ENCODE results near the gene PHACTR4. TPM values are rescaled to one million over a fixed set of nuclear protein-coding genes. Genes with fewer than 3 reads are reported as not detected.

PHACTR4 gene
- total and polyA plus RNA-seq, 2 of the 13 experiments (the other 11 are each of a cell fraction or from before 2014, with no cell fraction given) = 13.9 to 17.1 TPM

DNA sequence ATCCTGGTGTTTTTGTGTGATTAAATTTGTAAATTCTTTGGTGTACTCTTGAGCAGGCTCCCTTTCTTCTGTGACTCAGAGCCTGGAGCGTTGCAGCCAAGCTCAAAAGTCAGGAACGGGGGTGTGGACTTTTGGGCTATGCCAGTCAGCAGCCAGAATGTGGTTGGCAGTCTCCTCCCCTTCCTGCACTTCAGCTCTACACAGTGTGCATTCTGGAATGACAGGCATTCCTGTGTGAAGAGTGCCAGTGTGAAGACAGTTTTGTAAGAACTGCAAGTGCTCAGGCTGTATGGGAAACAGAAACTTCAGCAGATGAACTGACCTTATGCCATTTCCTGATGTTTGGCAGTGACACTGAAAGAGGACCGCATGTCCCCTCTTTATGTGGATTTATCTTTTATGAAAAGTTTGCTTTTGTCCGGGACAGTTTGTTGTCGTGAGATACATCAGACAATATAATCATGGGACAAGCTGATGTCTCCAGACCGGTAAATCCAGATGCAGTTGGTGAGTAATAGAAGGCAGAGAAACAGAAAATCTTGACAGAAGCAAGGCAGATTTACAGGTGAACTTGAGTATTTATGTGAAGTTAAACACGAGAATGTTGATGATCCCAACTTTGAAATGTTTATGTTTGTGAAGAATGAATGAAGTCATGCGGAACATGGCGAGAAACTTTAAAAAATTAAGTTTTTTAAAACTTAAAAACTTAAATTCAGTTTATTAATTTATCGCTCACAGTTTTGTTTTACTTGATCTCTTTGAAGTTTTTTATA lies 68.6 kb downstream of the PHACTR4 start (continued):
- TF ChIP-seq ZNF292 (CRISPR knock-in tag; IDR thresholded peaks at IDR 0.05; ENCODE audit: borderline replicate concordance, low read depth) (peak; percentile 96; the same call in 1 of the 2 replicates), ZSCAN20 (CRISPR knock-in tag; IDR thresholded peaks at IDR 0.05; ENCODE audit: borderline replicate concordance) (no peak), GFI1 (CRISPR knock-in tag; IDR thresholded peaks at IDR 0.05; ENCODE audit: borderline replicate concordance) (no peak), ZNF138 (CRISPR knock-in tag; IDR thresholded peaks at IDR 0.05; ENCODE audit: low read depth) (no peak), CCAR2 (optimal IDR thresholded peaks at IDR 0.05; ENCODE audit: low read depth, low read length) (no peak), ZNF484 (CRISPR knock-in tag; IDR thresholded peaks at IDR 0.05; ENCODE audit: borderline replicate concordance, low read depth) (no peak), NCOA2 (CRISPR knock-in tag; IDR thresholded peaks at IDR 0.05) (peak; percentile 14; the same call in 1 of the 2 replicates), SP5 (CRISPR knock-in tag; IDR thresholded peaks at IDR 0.05; ENCODE audit: borderline replicate concordance, low read depth) (peak; percentile 93), NFATC3 (CRISPR knock-in tag; IDR thresholded peaks at IDR 0.05) (no peak), GLI4 (CRISPR knock-in tag; IDR thresholded peaks at IDR 0.05; ENCODE audit: borderline replicate concordance) (no peak), SRY (CRISPR knock-in tag; IDR thresholded peaks at IDR 0.05) (no peak), ZNF547 (CRISPR knock-in tag; IDR thresholded peaks at IDR 0.05) (no peak), ZFY (CRISPR knock-in tag; IDR thresholded peaks at IDR 0.05) (no peak), ZNF598 (CRISPR knock-in tag; IDR thresholded peaks at IDR 0.05; ENCODE audit: borderline replicate concordance) (0 out of 2 replicates have a peak, but pooled peaks have one; percentile 27)
- TF ChIP-seq, protein P1, sequence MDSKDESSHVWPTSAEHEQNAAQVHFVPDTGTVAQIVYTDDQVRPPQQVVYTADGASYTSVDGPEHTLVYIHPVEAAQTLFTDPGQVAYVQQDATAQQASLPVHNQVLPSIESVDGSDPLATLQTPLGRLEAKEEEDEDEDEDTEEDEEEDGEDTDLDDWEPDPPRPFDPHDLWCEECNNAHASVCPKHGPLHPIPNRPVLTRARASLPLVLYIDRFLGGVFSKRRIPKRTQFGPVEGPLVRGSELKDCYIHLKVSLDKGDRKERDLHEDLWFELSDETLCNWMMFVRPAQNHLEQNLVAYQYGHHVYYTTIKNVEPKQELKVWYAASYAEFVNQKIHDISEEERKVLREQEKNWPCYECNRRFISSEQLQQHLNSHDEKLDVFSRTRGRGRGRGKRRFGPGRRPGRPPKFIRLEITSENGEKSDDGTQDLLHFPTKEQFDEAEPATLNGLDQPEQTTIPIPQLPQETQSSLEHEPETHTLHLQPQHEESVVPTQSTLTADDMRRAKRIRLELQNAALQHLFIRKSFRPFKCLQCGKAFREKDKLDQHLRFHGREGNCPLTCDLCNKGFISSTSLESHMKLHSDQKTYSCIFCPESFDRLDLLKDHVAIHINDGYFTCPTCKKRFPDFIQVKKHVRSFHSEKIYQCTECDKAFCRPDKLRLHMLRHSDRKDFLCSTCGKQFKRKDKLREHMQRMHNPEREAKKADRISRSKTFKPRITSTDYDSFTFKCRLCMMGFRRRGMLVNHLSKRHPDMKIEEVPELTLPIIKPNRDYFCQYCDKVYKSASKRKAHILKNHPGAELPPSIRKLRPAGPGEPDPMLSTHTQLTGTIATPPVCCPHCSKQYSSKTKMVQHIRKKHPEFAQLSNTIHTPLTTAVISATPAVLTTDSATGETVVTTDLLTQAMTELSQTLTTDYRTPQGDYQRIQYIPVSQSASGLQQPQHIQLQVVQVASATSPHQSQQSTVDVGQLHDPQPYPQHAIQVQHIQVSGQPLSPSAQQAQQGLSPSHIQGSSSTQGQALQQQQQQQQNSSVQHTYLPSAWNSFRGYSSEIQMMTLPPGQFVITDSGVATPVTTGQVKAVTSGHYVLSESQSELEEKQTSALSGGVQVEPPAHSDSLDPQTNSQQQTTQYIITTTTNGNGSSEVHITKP (CRISPR knock-in tag; IDR thresholded peaks at IDR 0.05; ENCODE audit: low read depth) = peak; percentile 62; the same call in 1 of the 2 replicates
- TF ChIP-seq, protein P2, sequence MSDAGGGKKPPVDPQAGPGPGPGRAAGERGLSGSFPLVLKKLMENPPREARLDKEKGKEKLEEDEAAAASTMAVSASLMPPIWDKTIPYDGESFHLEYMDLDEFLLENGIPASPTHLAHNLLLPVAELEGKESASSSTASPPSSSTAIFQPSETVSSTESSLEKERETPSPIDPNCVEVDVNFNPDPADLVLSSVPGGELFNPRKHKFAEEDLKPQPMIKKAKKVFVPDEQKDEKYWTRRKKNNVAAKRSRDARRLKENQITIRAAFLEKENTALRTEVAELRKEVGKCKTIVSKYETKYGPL (CRISPR knock-in tag; IDR thresholded peaks at IDR 0.05) = no peak
- TF ChIP-seq, protein P3, sequence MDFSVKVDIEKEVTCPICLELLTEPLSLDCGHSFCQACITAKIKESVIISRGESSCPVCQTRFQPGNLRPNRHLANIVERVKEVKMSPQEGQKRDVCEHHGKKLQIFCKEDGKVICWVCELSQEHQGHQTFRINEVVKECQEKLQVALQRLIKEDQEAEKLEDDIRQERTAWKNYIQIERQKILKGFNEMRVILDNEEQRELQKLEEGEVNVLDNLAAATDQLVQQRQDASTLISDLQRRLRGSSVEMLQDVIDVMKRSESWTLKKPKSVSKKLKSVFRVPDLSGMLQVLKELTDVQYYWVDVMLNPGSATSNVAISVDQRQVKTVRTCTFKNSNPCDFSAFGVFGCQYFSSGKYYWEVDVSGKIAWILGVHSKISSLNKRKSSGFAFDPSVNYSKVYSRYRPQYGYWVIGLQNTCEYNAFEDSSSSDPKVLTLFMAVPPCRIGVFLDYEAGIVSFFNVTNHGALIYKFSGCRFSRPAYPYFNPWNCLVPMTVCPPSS (IDR thresholded peaks at IDR 0.05) = no peak
- TF ChIP-seq, protein P4, sequence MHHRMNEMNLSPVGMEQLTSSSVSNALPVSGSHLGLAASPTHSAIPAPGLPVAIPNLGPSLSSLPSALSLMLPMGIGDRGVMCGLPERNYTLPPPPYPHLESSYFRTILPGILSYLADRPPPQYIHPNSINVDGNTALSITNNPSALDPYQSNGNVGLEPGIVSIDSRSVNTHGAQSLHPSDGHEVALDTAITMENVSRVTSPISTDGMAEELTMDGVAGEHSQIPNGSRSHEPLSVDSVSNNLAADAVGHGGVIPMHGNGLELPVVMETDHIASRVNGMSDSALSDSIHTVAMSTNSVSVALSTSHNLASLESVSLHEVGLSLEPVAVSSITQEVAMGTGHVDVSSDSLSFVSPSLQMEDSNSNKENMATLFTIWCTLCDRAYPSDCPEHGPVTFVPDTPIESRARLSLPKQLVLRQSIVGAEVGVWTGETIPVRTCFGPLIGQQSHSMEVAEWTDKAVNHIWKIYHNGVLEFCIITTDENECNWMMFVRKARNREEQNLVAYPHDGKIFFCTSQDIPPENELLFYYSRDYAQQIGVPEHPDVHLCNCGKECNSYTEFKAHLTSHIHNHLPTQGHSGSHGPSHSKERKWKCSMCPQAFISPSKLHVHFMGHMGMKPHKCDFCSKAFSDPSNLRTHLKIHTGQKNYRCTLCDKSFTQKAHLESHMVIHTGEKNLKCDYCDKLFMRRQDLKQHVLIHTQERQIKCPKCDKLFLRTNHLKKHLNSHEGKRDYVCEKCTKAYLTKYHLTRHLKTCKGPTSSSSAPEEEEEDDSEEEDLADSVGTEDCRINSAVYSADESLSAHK (CRISPR knock-in tag; IDR thresholded peaks at IDR 0.05; ENCODE audit: borderline replicate concordance) = no peak
- TF ChIP-seq, protein P5, sequence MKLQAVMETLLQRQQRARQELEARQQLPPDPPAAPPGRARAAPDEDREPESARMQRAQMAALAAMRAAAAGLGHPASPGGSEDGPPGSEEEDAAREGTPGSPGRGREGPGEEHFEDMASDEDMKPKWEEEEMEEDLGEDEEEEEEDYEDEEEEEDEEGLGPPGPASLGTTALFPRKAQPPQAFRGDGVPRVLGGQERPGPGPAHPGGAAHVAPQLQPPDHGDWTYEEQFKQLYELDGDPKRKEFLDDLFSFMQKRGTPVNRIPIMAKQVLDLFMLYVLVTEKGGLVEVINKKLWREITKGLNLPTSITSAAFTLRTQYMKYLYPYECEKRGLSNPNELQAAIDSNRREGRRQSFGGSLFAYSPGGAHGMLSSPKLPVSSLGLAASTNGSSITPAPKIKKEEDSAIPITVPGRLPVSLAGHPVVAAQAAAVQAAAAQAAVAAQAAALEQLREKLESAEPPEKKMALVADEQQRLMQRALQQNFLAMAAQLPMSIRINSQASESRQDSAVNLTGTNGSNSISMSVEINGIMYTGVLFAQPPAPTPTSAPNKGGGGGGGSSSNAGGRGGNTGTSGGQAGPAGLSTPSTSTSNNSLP (IDR thresholded peaks at IDR 0.05; ENCODE audit: low read depth, low read length) = no peak
